NCI-H510A treated with DMSO at 0.1 percent for 48 hours (cell line): ENCODE results near the gene FLNA.
A peak's percentile ranks its signal among the peaks of the same experiment; 100 is the strongest.

ENCODE experiments used
- DNase-seq: peaks from one replicate; lab custom pipeline; 2025; lab: John Stamatoyannopoulos, UW

The FLNA gene

GRCh38 chrX:154334496-154334895 is 39.9 kb downstream of the FLNA start:
- DNase-seq, result no peak

GRCh38 chrX:154333837-154334271 is 40.6 kb downstream of the FLNA start:
- DNase-seq, result no peak

GRCh38 chrX:154333116-154333515 is 41.3 kb downstream of the FLNA start:
- no peak for DNase-seq

GRCh38 chrX:154332561-154332960 is 41.9 kb downstream of the FLNA start:
- no peak for DNase-seq

- no peak for DNase-seq
Measured at GRCh38 chrX:154329294-154329693, 45.1 kb downstream of the FLNA start.

- no peak for DNase-seq
Measured at GRCh38 chrX:154328646-154329045, 45.8 kb downstream of the FLNA start.

- no peak for DNase-seq
Measured at GRCh38 chrX:154327038-154327820, 47.2 kb downstream of the FLNA start.

- no peak for DNase-seq
Measured at GRCh38 chrX:154325541-154325940, 48.9 kb downstream of the FLNA start.

GRCh38 chrX:154323537-154323936 is 50.9 kb downstream of the FLNA start:
- DNase-seq, result no peak

GRCh38 chrX:154322890-154323289 is 51.5 kb downstream of the FLNA start:
- DNase-seq, result no peak

- DNase-seq, result no peak
Measured at GRCh38 chrX:154321594-154321993, 52.8 kb downstream of the FLNA start.

- no peak for DNase-seq
Measured at GRCh38 chrX:154321152-154321551, 53.3 kb downstream of the FLNA start.

GRCh38 chrX:154320406-154320805 is 54.0 kb downstream of the FLNA start:
- no peak for DNase-seq

- DNase-seq, result no peak
Measured at GRCh38 chrX:154317391-154317995, 56.9 kb downstream of the FLNA start.

- no peak for DNase-seq
Measured at GRCh38 chrX:154315416-154315815, 59.0 kb downstream of the FLNA start.

- DNase-seq, result no peak
Measured at GRCh38 chrX:154313147-154313546, 61.3 kb downstream of the FLNA start.

- DNase-seq, result no peak
Measured at GRCh38 chrX:154312116-154312515, 62.3 kb downstream of the FLNA start.

- no peak for DNase-seq
Measured at GRCh38 chrX:154310616-154311536, 63.6 kb downstream of the FLNA start.

GRCh38 chrX:154309041-154309775 is 65.2 kb downstream of the FLNA start:
- DNase-seq, result no peak

GRCh38 chrX:154308108-154308946 is 66.1 kb downstream of the FLNA start:
- peak; percentile 9 for DNase-seq

- DNase-seq, result no peak
Measured at GRCh38 chrX:154307202-154307601, 67.2 kb downstream of the FLNA start.
